Measurements from ENCODE around the gene ZFP36L1. TPM values are rescaled to one million over a fixed set of nuclear protein-coding genes. Genes with fewer than 3 reads are reported as not detected.

ZFP36L1 gene, protein sequence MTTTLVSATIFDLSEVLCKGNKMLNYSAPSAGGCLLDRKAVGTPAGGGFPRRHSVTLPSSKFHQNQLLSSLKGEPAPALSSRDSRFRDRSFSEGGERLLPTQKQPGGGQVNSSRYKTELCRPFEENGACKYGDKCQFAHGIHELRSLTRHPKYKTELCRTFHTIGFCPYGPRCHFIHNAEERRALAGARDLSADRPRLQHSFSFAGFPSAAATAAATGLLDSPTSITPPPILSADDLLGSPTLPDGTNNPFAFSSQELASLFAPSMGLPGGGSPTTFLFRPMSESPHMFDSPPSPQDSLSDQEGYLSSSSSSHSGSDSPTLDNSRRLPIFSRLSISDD
- 54.8 and 68.4 TPM in 2 replicates for total RNA-seq

DNA sequence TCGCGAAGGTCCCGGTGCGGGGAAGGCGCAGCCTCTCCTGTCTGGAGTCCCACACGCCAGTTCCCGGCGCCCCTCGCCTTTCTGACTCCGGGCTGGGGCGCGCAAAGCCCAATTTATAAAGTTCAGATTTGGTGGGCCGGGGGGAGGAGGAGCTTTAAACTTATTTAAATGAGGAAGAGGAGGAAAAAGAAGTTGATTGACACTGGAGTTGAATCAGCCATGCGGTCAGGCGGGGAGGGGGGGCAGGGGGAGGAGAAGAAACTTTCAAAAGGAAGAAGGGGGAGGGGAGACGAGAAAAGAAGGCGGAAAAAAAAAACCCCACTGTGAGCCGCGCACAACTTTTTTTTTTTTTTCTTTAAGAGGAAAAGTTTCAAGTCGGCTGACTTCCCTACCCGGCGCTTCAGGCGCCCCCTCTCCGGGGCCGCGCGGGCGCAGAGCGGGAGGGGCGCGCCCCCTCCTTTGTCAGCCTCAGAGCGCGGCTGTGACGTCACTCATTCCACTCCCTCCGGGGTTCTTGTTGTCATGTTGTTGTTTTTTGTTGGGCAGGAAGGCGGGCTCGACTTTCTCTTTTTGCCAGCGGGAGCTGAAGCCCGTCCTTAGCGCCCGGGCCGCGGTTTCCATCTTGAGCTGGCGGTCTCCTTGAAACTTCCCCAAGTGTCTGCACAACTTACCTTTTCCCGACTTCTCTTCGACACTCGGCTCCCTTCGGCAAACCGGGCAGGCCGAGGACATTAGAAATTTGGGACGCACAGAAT, at the start of gene ZFP36L1:
TSS of gene ZFP36L1 (minus strand) at position 89 of the 755 bp plus-strand sequence. CDS start 129 bp downstream, outside the sequence.

Other genes starting within 250 kb of the ZFP36L1 start
- 524 and 890 TPM in 2 replicates for gene ACTN1, start 186.2 kb upstream of the ZFP36L1 start, total RNA-seq